ENCODE data around the gene FRA10AC1.

DNA sequence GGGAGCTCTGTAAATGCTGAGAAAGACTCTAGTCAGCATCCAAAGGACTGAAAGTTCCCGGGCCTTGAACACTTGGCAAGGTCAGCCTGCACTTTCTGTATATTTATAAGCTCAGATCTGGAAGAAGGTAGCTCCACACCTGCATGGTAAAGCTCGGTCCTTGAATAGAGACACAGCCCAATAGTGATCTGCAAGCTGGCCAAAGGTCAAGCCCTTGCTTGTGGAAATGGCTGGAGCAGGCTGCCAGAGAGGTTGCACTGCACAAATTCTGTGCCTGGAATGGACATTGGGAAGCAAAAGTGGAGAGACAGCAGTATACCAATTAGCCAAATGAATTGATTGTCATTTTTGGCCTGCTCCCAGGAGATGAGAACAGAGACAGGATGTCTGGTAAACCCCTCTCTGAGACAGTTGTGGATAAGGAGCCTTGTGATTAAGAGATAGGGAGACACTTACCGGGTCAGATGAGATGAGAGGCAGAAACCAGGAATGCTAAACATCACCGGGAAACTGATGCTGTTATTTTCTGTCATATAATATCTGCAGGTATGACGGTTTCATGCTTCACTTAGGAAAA, 8.0 kb upstream of the FRA10AC1 start:
- TF ChIP-seq, protein P1, sequence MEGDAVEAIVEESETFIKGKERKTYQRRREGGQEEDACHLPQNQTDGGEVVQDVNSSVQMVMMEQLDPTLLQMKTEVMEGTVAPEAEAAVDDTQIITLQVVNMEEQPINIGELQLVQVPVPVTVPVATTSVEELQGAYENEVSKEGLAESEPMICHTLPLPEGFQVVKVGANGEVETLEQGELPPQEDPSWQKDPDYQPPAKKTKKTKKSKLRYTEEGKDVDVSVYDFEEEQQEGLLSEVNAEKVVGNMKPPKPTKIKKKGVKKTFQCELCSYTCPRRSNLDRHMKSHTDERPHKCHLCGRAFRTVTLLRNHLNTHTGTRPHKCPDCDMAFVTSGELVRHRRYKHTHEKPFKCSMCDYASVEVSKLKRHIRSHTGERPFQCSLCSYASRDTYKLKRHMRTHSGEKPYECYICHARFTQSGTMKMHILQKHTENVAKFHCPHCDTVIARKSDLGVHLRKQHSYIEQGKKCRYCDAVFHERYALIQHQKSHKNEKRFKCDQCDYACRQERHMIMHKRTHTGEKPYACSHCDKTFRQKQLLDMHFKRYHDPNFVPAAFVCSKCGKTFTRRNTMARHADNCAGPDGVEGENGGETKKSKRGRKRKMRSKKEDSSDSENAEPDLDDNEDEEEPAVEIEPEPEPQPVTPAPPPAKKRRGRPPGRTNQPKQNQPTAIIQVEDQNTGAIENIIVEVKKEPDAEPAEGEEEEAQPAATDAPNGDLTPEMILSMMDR (IDR thresholded peaks at IDR 0.05): no peak
- no peak for TF ChIP-seq POLR2AphosphoS5 (IDR thresholded peaks at IDR 0.05)
- TF ChIP-seq EP300 (IDR thresholded peaks at IDR 0.05): no peak

Data from stomach (tissue), 4 donors.